Measurements from ENCODE around the gene CIAO2A. TPM values are rescaled to one million over a fixed set of nuclear protein-coding genes. Genes with fewer than 3 reads are reported as not detected.
"Not testable (repeated sequence)": the region's sequence is repeated elsewhere in the genome, so short reads cannot be mapped to it uniquely, and the experiment has no call there.

CIAO2A gene
- polyA plus RNA-seq, 3 donors, result 78.5 to 97.6 (median 83.7) TPM

DNA sequence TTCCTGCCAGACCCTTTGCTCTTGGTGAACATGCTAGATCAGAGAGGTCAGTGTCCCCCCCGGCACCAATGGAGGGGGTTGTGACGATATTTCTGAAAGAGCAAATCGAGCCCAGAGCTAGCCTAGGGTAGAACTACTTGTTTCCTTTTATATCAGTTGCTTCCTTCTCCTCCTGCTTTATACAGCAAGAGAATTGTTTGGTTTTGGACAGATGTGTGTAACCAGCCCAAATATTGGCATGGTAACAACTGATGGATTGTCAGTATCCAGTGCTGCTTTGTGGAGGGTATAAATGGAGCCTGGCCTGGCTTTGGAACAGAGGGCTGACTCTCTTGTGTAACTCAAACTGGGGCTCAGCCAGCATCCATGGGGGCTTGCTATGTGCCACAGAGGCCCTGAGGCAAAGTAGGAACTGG, 29.3 kb upstream of the CIAO2A start:
- no peak for DNase-seq (ENCODE audit: extremely low read depth in 1 of 11, low read depth in 9 of 11, low spot score in 4 of 11)

- DNase-seq (ENCODE audit: extremely low read depth in 1 of 11, low read depth in 9 of 11, low spot score in 4 of 11), result no peak
Observed at GRCh38 chr15:64122444-64122843, 28.8 kb upstream of the CIAO2A start.

DNA sequence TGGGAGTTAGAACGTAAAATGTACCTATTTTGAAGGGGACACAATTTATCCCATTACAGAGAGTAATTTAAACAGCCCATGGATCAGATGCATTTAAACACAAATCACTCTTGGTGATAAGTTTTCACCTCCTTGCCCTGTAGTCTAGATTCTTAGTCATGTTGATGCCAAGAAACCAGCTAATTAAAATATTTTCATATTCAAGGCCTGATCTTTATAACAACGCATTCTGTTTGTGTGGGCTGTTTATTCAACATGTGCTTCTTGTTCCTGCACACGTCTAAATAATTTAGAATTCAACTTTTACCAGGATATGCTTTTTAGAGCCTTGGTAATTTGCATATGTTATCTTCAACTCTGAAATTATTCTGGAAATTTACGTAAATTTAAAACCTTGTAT, 28.0 kb upstream of the CIAO2A start:
- no peak for DNase-seq (ENCODE audit: extremely low read depth in 1 of 11, low read depth in 9 of 11, low spot score in 4 of 11)

- not testable (repeated sequence) for DNase-seq (ENCODE audit: extremely low read depth in 1 of 11, low read depth in 9 of 11, low spot score in 4 of 11)
Observed at GRCh38 chr15:64120322-64120721, 26.7 kb upstream of the CIAO2A start.

GRCh38 chr15:64117759-64118487, 24.3 kb upstream of the CIAO2A start:
- no peak for DNase-seq (ENCODE audit: extremely low read depth in 1 of 11, low read depth in 9 of 11, low spot score in 4 of 11)

DNA sequence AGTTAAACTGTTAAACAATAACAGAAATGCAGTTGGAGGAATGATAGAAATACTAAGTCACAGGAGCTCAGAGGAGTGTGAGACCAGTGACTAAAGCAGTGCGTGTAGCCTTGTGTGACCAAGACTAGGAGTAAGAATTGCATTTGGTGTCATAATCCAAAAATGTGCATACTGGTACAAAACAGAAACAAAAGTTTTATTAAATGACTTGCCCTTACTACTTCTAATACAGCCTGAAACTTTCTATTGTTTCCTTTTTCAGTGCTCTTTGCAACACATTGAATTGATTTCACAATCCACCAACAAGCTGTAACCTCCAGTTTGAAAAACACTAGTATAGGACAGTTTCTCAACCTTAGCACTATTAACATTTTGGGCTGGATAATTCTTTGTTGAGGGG, 19.3 kb upstream of the CIAO2A start:
- DNase-seq (ENCODE audit: extremely low read depth in 1 of 11, low read depth in 9 of 11, low spot score in 4 of 11), result no peak

- DNase-seq (ENCODE audit: extremely low read depth in 1 of 11, low read depth in 9 of 11, low spot score in 4 of 11), result peak in 1 of 11 donors; percentile 27
Observed at GRCh38 chr15:64112073-64112772, 18.6 kb upstream of the CIAO2A start.

GRCh38 chr15:64111679-64112050, 18.0 kb upstream of the CIAO2A start:
- no peak for DNase-seq (ENCODE audit: extremely low read depth in 1 of 11, low read depth in 9 of 11, low spot score in 4 of 11)

GRCh38 chr15:64110950-64111678, 17.5 kb upstream of the CIAO2A start:
- no peak for DNase-seq (ENCODE audit: extremely low read depth in 1 of 11, low read depth in 9 of 11, low spot score in 4 of 11)

DNA sequence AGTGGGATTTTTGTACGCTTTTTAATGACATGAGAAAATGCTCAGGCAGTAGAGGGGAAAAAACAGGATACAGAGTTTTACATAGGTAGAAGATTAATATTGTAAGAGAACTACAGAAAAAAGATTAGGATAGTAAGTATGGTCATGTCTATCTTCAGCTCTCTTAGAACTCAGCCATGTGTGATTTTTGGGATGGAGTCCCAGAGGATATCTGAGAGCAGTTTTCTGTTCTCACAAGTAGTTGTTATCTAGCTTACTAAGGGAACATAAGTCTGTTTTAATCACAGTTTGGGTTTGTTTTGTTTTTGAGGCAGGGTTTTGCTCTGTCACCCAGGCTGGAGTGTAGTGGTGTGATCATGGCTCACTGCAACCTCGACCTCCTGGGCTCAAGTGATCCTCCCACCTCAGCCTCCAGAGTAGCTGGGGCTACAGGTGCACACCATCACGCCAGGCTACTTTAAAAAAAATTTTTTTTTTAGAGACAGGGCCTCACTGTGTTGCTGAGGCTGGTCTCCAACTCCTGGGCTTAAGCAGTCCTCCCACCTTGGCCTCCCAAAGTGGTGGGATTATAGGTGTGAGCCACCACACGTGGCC, 16.6 kb upstream of the CIAO2A start:
- DNase-seq (ENCODE audit: extremely low read depth in 1 of 11, low read depth in 9 of 11, low spot score in 4 of 11), result not testable (repeated sequence)

GRCh38 chr15:64107337-64107736, 13.7 kb upstream of the CIAO2A start:
- DNase-seq (ENCODE audit: extremely low read depth in 1 of 11, low read depth in 9 of 11, low spot score in 4 of 11), result no peak

DNA sequence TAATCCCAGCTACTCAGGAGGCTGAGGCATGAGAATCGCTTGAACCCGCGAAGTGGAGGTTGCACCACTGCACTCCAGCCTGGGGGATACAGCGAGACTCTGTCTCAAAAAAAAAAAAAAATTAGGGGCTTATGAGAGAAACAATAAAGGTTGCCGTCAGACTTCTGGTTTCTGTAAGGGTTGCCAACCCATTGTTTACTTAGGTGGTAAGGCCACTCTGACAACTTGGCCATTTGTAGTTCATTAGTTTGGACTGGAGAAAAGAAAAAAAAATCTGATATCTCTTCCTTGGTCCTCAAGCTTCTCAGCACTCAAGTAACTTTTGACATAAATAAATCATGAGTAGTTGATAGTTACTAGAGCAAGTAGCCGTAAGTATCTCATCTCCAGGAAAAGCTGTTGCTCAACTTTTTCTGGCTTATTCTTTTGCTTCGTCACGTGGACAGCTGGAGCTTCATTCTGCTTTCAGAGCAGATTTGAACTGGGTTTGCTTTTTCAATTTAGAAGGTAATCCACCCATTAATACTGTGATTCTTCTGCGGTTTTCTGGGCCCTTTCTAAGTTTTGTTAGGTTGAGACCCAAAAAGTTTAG, 11.6 kb upstream of the CIAO2A start:
- no peak for DNase-seq (ENCODE audit: extremely low read depth in 1 of 11, low read depth in 9 of 11, low spot score in 4 of 11)

DNA sequence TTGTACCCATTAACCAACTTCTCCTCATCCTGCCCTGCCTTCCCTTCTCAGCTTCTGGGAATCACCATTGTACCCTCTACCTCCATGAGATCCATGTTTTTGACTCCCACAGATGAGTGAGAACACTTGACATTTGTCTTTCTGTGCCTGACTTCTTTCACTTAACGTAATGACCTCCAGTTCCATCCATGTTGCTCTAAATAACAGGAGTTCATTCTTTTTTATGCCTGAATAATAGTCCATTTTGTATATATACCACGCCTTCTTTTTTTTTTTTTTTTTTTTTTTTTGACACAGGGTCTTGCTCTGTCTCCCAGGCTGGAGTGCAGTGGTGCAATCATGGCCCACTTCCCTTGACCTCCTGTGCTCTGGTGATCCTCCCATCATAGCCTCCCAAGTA, 8.9 kb upstream of the CIAO2A start:
- no peak for DNase-seq (ENCODE audit: extremely low read depth in 1 of 11, low read depth in 9 of 11, low spot score in 4 of 11)

- DNase-seq (ENCODE audit: extremely low read depth in 1 of 11, low read depth in 9 of 11, low spot score in 4 of 11), result no peak
Observed at GRCh38 chr15:64100958-64101357, 7.3 kb upstream of the CIAO2A start.

DNA sequence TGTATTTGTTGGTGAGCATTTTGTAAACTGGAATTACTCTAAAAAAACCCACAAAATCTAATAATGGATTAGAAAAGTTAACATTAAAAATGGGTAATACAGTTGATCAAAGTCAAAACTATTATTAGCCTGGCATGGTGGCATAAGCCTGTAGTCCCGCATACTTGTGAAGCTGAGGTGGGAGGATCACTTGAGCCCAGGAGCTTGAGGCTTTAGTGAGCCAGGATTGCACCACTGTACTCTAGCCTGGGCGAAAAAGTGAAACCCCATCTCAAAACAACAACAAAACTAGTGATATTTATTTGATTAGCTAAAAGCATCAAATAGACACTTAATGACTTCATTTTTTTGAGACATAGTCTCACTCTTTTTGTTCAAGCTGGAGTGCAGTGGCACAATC, 5.7 kb upstream of the CIAO2A start:
- no peak for DNase-seq (ENCODE audit: extremely low read depth in 1 of 11, low read depth in 9 of 11, low spot score in 4 of 11)

GRCh38 chr15:64096668-64097384, 3.2 kb upstream of the CIAO2A start:
- no peak for DNase-seq (ENCODE audit: extremely low read depth in 1 of 11, low read depth in 9 of 11, low spot score in 4 of 11)

DNA sequence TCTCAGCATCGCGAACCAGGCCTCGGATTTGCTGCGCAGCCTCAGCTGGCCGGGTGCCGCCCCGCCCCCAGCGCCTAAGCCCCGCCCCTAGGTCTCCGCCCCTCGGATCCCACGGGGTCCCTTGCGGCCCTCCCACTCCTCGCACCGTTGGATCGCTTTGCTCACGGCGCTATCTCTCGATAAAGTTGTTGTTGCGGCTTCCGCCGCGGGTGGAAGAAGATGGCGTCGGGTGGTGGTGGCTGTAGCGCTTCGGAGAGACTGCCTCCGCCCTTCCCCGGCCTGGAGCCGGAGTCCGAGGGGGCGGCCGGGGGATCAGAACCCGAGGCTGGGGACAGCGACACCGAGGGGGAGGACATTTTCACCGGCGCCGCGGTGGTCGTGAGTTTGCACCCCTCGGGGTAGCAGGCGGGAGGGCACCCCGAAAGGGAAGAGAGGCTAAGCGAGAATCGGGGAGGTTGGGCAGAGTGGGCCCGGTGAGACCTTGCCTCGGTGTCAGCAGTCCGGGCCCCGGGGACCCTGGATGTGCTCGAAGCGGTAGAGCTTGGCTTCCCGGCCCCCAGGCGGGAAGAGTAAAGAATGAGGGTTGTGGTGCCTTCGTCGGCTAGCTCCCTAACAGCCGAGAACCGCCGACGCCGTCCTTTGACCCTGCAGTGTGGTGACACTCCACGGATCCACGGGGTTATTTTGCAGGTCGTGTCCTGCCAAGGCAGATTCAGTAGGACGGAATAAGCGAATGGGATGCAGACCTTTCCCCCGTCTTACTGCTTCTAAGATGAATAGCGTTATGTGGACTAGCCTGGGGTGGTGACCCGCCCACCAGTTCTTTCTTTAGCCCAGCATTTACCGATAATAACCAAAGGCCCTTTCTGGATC, 2.4 kb upstream of the CIAO2A start, which contains the start of gene SNX1:
Gene SNX1 (plus strand): TSS at position 188 of the 873 bp plus-strand sequence. CDS start 32 bp downstream, at position 220.
- peak; percentile 84 to 95 (median 91) for DNase-seq (ENCODE audit: extremely low read depth in 1 of 11, low read depth in 9 of 11, low spot score in 4 of 11)

GRCh38 chr15:64095431-64095794, 1.8 kb upstream of the CIAO2A start:
- no peak for DNase-seq (ENCODE audit: extremely low read depth in 1 of 11, low read depth in 9 of 11, low spot score in 4 of 11)

Data from renal cortex interstitium (tissue), 11 donors.